HepG2 (cell line): ENCODE measurements around the gene ST3GAL2. TPM values are rescaled to one million over a fixed set of nuclear protein-coding genes. Genes with fewer than 3 reads are reported as not detected.

Experiments used
- HNRNPUL1 ChIP-seq: fragments of 200-400 bp; formaldehyde crosslinking; IDR thresholded peaks from 2 replicates; pipeline ENCODE4 v1.6.1; 2017; ENCODE audit warnings: low read depth, mild to moderate bottlenecking, low read length, moderate library complexity
- KDM5B ChIP-seq: sonication (generic); formaldehyde crosslinking; IDR thresholded peaks from 2 replicates; pipeline ENCODE4 v1.4.0; 2020; ENCODE audit warnings: missing genetic modification reagents, mild to moderate bottlenecking, borderline replicate concordance
- REL ChIP-seq: sonication (generic); formaldehyde crosslinking; conservative IDR thresholded peaks from 2 replicates; pipeline ENCODE4 v1.8.0; 2022; ENCODE audit warnings: mild to moderate bottlenecking, missing genetic modification reagents, moderate library complexity
- SP2 ChIP-seq: sonication (generic); formaldehyde crosslinking; IDR thresholded peaks from 2 replicates; pipeline ENCODE4 v1.5.1; 2020; ENCODE audit warnings: mild to moderate bottlenecking, missing genetic modification reagents
- ZFAT ChIP-seq: sonication (generic); formaldehyde crosslinking; conservative IDR thresholded peaks from 2 replicates; pipeline ENCODE4 v1.8.1; 2023; ENCODE audit warnings: missing genetic modification reagents, inconsistent platforms
- ZNF576 ChIP-seq: sonication (generic); formaldehyde crosslinking; IDR thresholded peaks from 2 replicates; pipeline ENCODE4 v1.4.0; 2020; ENCODE audit warnings: mild to moderate bottlenecking, missing genetic modification reagents
- polyA plus RNA-seq, 8 experiments: library from polyadenylated mRNA; depleted of rRNA in 3 of 8; stranded (reverse) in 7 of 8; unstranded in 1 of 8; fragments of >200 nt; fragmentation: Illumina TruSeq in 4 of 8; extraction: Trizol in 4 of 8; gene quantifications; 2 replicates each; pipeline versions ENCODE4 v1.2.1 to v1.2.3, GENCODE V29; 2011 to 2016; ENCODE audit warnings: low read depth in 4 of 8, missing spikeins in 1 of 8, mixed read lengths in 1 of 8; ENCODE audit not compliant: insufficient read depth in 1 of 8
- total RNA-seq, 5 experiments: library from RNA; depleted of rRNA; stranded (reverse); fragments of >200 nt; fragmentation: Illumina TruSeq; extraction: Trizol; gene quantifications; 2 replicates each; pipeline ENCODE4 v1.2.3, GENCODE V29; 2016; ENCODE audit warnings: low read depth in 1 of 5
- TF ChIP-seq, protein P1 (sequence below): sonication (generic); formaldehyde crosslinking; IDR thresholded peaks from one replicate; pipeline ENCODE4 v1.5.1; 2020; ENCODE audit warnings: mild to moderate bottlenecking, missing genetic modification reagents; ENCODE audit errors: not compliant biosample characterization

ST3GAL2 gene
- total and polyA plus RNA-seq, 2 of the 13 experiments (the other 11 are each of a cell fraction or from before 2014, with no cell fraction given), result 16.3 to 24.9 TPM

GRCh38 chr16:70418274-70418992 is 20.5 kb downstream of the ST3GAL2 start (continued):
- TF ChIP-seq, protein P1, sequence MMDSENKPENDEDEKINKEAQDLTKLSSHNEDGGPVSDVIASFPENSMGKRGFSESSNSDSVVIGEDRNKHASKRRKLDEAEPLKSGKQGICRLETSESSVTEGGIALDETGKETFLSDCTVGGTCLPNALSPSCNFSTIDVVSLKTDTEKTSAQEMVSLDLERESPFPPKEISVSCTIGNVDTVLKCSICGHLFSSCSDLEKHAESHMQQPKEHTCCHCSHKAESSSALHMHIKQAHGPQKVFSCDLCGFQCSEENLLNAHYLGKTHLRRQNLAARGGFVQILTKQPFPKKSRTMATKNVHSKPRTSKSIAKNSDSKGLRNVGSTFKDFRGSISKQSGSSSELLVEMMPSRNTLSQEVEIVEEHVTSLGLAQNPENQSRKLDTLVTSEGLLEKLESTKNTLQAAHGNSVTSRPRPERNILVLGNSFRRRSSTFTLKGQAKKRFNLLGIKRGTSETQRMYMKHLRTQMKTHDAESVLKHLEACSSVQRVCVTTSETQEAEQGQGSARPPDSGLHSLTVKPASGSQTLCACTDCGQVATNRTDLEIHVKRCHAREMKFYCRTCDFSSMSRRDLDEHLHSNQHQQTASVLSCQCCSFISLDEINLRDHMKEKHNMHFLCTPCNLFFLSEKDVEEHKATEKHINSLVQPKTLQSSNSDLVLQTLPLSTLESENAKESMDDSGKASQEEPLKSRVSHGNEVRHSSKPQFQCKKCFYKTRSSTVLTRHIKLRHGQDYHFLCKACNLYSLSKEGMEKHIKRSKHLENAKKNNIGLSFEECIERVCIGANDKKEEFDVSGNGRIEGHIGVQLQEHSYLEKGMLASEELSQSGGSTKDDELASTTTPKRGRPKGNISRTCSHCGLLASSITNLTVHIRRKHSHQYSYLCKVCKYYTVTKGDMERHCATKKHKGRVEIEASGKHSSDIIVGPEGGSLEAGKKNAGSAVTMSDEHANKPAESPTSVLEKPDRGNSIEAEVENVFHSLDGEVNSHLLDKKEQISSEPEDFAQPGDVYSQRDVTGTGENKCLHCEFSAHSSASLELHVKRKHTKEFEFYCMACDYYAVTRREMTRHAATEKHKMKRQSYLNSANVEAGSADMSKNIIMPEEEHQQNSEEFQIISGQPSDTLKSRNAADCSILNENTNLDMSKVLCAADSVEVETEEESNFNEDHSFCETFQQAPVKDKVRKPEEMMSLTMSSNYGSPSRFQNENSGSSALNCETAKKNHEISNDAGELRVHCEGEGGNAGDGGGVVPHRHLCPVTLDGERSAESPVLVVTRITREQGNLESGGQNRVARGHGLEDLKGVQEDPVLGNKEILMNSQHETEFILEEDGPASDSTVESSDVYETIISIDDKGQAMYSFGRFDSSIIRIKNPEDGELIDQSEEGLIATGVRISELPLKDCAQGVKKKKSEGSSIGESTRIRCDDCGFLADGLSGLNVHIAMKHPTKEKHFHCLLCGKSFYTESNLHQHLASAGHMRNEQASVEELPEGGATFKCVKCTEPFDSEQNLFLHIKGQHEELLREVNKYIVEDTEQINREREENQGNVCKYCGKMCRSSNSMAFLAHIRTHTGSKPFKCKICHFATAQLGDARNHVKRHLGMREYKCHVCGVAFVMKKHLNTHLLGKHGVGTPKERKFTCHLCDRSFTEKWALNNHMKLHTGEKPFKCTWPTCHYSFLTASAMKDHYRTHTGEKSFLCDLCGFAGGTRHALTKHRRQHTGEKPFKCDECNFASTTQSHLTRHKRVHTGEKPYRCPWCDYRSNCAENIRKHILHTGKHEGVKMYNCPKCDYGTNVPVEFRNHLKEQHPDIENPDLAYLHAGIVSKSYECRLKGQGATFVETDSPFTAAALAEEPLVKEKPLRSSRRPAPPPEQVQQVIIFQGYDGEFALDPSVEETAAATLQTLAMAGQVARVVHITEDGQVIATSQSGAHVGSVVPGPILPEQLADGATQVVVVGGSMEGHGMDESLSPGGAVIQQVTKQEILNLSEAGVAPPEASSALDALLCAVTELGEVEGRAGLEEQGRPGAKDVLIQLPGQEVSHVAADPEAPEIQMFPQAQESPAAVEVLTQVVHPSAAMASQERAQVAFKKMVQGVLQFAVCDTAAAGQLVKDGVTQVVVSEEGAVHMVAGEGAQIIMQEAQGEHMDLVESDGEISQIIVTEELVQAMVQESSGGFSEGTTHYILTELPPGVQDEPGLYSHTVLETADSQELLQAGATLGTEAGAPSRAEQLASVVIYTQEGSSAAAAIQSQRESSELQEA (CRISPR knock-in tag), result peak; percentile 14
- no peak for TF ChIP-seq ZFAT (CRISPR knock-in tag)
- no peak for TF ChIP-seq ZNF576 (CRISPR knock-in tag)
- no peak for TF ChIP-seq HNRNPUL1
- TF ChIP-seq REL (CRISPR knock-in tag), result no peak
- TF ChIP-seq SP2 (CRISPR knock-in tag), result no peak
- TF ChIP-seq KDM5B (CRISPR knock-in tag), result no peak
- TF ChIP-seq, all 625 proteins: peak for 16
